Measurements from ENCODE around the gene RNF186. TPM values are rescaled to one million over a fixed set of nuclear protein-coding genes. Genes with fewer than 3 reads are reported as not detected.
A peak's percentile ranks its signal among the peaks of the same experiment; 100 is the strongest.

Gene RNF186
- total and polyA plus RNA-seq, 2 of the 13 experiments (the other 11 are each of a cell fraction or from before 2014, with no cell fraction given), result 0.07 to 0.20 TPM

DNA sequence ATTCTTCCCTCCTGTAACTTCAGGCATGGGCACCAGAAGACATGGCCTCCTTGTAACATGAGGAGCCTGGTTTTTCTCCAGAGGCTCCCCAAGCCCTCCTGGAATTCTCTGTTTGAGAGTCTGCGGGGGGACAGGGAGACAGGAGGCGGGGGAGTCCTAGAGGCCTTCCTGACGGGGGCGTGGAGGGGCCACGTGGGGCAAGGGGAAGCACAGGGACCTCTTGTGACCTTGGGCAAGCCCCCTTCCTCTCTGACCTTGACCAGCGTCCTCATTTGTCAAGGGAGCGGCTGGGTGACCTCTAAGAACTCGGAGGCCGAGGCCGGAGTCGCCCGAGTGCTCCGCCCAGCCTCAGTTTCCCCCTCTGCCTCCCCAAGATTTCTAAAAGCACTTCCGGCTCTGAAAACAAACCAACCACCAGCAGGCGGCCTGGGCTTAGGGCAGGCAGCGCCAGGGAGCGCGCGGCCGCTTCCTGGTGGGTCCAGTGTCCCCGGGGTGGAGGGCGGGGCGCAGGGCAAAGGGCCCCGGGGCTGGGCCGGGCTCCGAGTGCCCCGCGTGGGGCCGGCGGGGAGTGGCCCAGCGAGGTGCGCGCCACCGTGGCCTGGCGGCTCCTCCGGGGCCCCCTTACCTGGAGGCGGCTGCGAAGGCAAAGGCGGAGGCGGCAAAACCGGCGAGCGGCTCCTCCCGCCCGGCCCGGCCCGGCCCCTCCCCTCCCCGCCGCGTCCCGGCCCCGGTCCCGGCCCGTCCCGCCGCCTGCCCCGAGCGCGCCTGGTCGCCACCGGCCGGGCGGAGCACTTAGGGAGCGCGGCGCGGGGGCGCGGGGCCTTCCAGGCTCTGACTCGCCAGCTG lies 15.6 kb downstream of the RNF186 start, which contains the start of gene TMCO4 (continued):
- peak; percentile 51; the same call in 1 of the 2 replicates for TF ChIP-seq SAP130 (CRISPR knock-in tag; IDR thresholded peaks at IDR 0.05; ENCODE audit: low read depth)
- TF ChIP-seq, protein P1, sequence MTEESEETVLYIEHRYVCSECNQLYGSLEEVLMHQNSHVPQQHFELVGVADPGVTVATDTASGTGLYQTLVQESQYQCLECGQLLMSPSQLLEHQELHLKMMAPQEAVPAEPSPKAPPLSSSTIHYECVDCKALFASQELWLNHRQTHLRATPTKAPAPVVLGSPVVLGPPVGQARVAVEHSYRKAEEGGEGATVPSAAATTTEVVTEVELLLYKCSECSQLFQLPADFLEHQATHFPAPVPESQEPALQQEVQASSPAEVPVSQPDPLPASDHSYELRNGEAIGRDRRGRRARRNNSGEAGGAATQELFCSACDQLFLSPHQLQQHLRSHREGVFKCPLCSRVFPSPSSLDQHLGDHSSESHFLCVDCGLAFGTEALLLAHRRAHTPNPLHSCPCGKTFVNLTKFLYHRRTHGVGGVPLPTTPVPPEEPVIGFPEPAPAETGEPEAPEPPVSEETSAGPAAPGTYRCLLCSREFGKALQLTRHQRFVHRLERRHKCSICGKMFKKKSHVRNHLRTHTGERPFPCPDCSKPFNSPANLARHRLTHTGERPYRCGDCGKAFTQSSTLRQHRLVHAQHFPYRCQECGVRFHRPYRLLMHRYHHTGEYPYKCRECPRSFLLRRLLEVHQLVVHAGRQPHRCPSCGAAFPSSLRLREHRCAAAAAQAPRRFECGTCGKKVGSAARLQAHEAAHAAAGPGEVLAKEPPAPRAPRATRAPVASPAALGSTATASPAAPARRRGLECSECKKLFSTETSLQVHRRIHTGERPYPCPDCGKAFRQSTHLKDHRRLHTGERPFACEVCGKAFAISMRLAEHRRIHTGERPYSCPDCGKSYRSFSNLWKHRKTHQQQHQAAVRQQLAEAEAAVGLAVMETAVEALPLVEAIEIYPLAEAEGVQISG (CRISPR knock-in tag; IDR thresholded peaks at IDR 0.05), result peak; percentile 57
- TF ChIP-seq ZNF879 (CRISPR knock-in tag; IDR thresholded peaks at IDR 0.05), result no peak
- TF ChIP-seq RARA (CRISPR knock-in tag; IDR thresholded peaks at IDR 0.05), result peak; percentile 25; the same call in 1 of the 2 replicates
- 0 out of 2 replicates have a peak, but pooled peaks have one; percentile 22 for TF ChIP-seq ISL2 (CRISPR knock-in tag; IDR thresholded peaks at IDR 0.05)
- TF ChIP-seq, protein P2, sequence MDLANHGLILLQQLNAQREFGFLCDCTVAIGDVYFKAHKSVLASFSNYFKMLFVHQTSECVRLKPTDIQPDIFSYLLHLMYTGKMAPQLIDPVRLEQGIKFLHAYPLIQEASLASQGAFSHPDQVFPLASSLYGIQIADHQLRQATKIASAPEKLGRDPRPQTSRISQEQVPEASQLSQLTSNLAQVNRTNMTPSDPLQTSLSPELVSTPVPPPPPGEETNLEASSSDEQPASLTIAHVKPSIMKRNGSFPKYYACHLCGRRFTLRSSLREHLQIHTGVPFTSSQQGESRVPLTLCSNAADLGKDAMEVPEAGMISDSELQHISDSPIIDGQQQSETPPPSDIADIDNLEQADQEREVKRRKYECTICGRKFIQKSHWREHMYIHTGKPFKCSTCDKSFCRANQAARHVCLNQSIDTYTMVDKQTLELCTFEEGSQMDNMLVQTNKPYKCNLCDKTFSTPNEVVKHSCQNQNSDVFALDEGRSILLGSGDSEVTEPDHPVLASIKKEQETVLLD (CRISPR knock-in tag; IDR thresholded peaks at IDR 0.05; ENCODE audit: low read depth), result 0 out of 2 replicates have a peak, but pooled peaks have one; percentile 48
- TF ChIP-seq FOXO1 (CRISPR knock-in tag; IDR thresholded peaks at IDR 0.05), result no peak
- TF ChIP-seq, protein P3, sequence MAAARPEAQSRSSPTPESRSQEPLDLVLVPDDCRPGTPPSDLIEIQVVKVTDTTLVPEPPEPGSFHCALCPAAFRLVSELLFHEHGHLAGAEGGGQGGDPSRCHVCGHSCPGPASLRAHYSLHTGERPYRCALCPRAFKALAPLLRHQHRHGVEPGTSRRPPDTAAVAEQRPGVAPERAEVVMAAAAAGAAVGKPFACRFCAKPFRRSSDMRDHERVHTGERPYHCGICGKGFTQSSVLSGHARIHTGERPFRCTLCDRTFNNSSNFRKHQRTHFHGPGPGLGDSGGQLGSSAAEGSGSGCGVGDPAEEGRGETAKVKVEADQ (CRISPR knock-in tag; IDR thresholded peaks at IDR 0.05; ENCODE audit: borderline replicate concordance), result no peak
- 0 out of 4 replicates have a peak, but pooled peaks of 1 of the 2 experiments have one; percentile 21 for TF ChIP-seq NR2F1 (CRISPR knock-in tag; IDR thresholded peaks at IDR 0.05)
- peak; percentile 31 for TF ChIP-seq HNRNPLL (IDR thresholded peaks at IDR 0.05; ENCODE audit: low read depth, low read length, poor library complexity, severe bottlenecking)
- TF ChIP-seq GATAD2A (CRISPR knock-in tag; IDR thresholded peaks at IDR 0.05), result 0 out of 2 replicates have a peak, but pooled peaks have one; percentile 7
- no peak for TF ChIP-seq ZNF614 (CRISPR knock-in tag; IDR thresholded peaks at IDR 0.05; ENCODE audit: borderline replicate concordance)
- no peak for TF ChIP-seq ZNF724P (CRISPR knock-in tag; IDR thresholded peaks at IDR 0.05; ENCODE audit: borderline replicate concordance)
- TF ChIP-seq, protein P4, sequence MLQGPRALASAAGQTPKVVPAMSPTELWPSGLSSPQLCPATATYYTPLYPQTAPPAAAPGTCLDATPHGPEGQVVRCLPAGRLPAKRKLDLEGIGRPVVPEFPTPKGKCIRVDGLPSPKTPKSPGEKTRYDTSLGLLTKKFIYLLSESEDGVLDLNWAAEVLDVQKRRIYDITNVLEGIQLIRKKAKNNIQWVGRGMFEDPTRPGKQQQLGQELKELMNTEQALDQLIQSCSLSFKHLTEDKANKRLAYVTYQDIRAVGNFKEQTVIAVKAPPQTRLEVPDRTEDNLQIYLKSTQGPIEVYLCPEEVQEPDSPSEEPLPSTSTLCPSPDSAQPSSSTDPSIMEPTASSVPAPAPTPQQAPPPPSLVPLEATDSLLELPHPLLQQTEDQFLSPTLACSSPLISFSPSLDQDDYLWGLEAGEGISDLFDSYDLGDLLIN (CRISPR knock-in tag; IDR thresholded peaks at IDR 0.05; ENCODE audit: borderline replicate concordance), result no peak
- TF ChIP-seq ZNF562 (CRISPR knock-in tag; IDR thresholded peaks at IDR 0.05; ENCODE audit: borderline replicate concordance), result no peak
- TF ChIP-seq PRMT3 (CRISPR knock-in tag; IDR thresholded peaks at IDR 0.05; ENCODE audit: borderline replicate concordance, low read depth), result 0 out of 2 replicates have a peak, but pooled peaks have one; percentile 42
- TF ChIP-seq, protein P5, sequence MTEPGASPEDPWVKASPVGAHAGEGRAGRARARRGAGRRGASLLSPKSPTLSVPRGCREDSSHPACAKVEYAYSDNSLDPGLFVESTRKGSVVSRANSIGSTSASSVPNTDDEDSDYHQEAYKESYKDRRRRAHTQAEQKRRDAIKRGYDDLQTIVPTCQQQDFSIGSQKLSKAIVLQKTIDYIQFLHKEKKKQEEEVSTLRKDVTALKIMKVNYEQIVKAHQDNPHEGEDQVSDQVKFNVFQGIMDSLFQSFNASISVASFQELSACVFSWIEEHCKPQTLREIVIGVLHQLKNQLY (CRISPR knock-in tag; IDR thresholded peaks at IDR 0.05), result no peak
- TF ChIP-seq ZKSCAN5 (CRISPR knock-in tag; IDR thresholded peaks at IDR 0.05), result no peak
- TF ChIP-seq TCF12 (IDR thresholded peaks at IDR 0.05), result no peak
- peak; percentile 76; the same call in 1 of the 2 replicates for TF ChIP-seq TCF12 (CRISPR knock-in tag; IDR thresholded peaks at IDR 0.05)
- 0 out of 2 replicates have a peak, but pooled peaks have one; percentile 27 for TF ChIP-seq ZNF558 (CRISPR knock-in tag; IDR thresholded peaks at IDR 0.05; ENCODE audit: borderline replicate concordance)
- no peak for TF ChIP-seq FOXA1 (IDR thresholded peaks at IDR 0.05)
- TF ChIP-seq FOXA1 (CRISPR knock-in tag; IDR thresholded peaks at IDR 0.05), result no peak

Data from HepG2 (cell line).